ENCODE measurements around the gene VPS35. TPM values are rescaled to one million over a fixed set of nuclear protein-coding genes. Genes with fewer than 3 reads are reported as not detected.

Gene VPS35
- total RNA-seq, 1 donor from 2014 or later = 63.3 TPM

DNA sequence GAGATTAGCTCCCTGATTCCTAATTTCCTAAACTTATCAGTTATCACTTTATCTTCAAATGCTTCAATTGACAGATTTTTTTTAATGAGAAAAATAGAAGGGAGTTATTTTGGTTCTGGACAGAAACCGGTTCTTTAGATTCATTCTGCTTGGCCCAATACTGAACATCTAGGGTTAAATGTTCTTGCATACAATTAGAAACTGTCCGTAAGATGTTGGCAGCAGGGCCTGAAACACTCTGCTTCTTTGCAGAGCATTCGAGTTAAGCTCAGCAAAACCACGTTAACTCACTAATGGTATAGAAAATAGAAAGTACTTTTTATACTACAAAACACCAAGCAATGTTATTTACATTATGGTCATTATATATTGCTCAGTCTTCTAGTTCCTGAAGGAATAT, 75.0 kb downstream of the VPS35 start:
- no peak for DNase-seq (ENCODE audit: extremely low spot score in 2 of 2)
- H3K36me3 ChIP-seq = no peaks in the 10 kb centered on the region
- H3K27me3 ChIP-seq = no peaks in the 10 kb centered on the region
- H3K4me3 ChIP-seq = no peak overlapping the region
- TF ChIP-seq POLR2A (IDR thresholded peaks at IDR 0.05) = no peak
- H3K9me3 ChIP-seq = no peaks in the 10 kb centered on the region
- no peak overlapping the region for H3K27ac ChIP-seq
- no peaks in the 10 kb centered on the region for H3K4me1 ChIP-seq
- intact Hi-C loops (cut with DNase I) = no loop called here

DNA sequence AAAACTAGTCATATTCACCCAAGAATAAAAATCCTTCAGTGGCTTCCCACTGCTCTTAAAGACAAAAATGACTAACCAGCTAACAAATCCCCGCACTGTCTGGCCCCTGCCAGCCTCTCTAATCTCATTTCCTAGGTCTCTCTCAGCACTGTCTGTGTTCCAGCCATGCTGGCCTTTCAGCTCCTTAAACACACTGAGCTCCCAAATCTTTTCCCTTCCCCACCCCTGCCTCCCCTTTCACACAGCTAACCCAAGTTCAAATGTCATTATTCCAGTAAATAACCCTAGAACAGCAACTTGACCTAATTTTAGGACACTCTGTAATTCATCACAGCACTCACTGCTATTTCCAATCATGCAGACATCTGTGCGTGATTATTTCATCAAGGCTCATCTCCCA, 75.6 kb downstream of the VPS35 start:
- H3K27ac ChIP-seq = no peak overlapping the region
- H3K4me1 ChIP-seq = no peaks in the 10 kb centered on the region
- no peak overlapping the region for H3K4me3 ChIP-seq
- intact Hi-C loops (cut with DNase I) = no loop called here
- no peaks in the 10 kb centered on the region for H3K36me3 ChIP-seq
- TF ChIP-seq POLR2A (IDR thresholded peaks at IDR 0.05) = no peak
- TF ChIP-seq POLR2AphosphoS5 (IDR thresholded peaks at IDR 0.05; ENCODE audit: insufficient read depth in 1 of 2, low read depth in 1 of 2) = no peak
- TF ChIP-seq, protein P1, sequence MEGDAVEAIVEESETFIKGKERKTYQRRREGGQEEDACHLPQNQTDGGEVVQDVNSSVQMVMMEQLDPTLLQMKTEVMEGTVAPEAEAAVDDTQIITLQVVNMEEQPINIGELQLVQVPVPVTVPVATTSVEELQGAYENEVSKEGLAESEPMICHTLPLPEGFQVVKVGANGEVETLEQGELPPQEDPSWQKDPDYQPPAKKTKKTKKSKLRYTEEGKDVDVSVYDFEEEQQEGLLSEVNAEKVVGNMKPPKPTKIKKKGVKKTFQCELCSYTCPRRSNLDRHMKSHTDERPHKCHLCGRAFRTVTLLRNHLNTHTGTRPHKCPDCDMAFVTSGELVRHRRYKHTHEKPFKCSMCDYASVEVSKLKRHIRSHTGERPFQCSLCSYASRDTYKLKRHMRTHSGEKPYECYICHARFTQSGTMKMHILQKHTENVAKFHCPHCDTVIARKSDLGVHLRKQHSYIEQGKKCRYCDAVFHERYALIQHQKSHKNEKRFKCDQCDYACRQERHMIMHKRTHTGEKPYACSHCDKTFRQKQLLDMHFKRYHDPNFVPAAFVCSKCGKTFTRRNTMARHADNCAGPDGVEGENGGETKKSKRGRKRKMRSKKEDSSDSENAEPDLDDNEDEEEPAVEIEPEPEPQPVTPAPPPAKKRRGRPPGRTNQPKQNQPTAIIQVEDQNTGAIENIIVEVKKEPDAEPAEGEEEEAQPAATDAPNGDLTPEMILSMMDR (IDR thresholded peaks at IDR 0.05) = no peak
- no peak for DNase-seq (ENCODE audit: extremely low spot score in 2 of 2)
- no peaks in the 10 kb centered on the region for H3K27me3 ChIP-seq
- H3K9me3 ChIP-seq = no peaks in the 10 kb centered on the region

DNA sequence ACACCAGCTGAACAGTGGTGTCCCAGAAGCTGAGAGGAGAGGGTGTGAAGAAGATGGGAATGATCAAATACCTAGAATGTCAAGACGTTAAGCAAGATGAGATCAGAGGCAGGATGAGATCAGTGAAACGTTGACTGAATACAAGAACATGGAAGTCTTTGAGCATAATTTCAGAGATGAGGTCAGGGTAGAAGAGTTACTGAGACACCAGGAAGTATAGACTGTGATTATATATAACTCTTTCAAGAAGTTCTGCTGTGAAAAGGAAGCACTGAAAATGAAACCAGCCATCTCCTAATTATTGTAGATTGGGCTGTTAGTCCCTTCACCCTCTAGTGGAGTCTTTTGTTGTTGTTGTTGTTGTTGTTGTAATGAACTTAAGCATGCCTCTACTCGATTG, 76.9 kb downstream of the VPS35 start:
- TF ChIP-seq, protein P1 (IDR thresholded peaks at IDR 0.05) = no peak
- TF ChIP-seq POLR2A (IDR thresholded peaks at IDR 0.05) (no peak), POLR2AphosphoS5 (IDR thresholded peaks at IDR 0.05; ENCODE audit: insufficient read depth in 1 of 2, low read depth in 1 of 2) (no peak)
- intact Hi-C loops (cut with DNase I) = no loop called here
- Histone ChIP-seq H3K9me3 (no peaks in the 10 kb centered on the region), H3K4me3 (no peak overlapping the region), H3K27me3 (no peaks in the 10 kb centered on the region), H3K36me3 (no peaks in the 10 kb centered on the region), H3K4me1 (no peaks in the 10 kb centered on the region), H3K27ac (no peak overlapping the region)
- no peak for DNase-seq (ENCODE audit: extremely low spot score in 2 of 2)

DNA sequence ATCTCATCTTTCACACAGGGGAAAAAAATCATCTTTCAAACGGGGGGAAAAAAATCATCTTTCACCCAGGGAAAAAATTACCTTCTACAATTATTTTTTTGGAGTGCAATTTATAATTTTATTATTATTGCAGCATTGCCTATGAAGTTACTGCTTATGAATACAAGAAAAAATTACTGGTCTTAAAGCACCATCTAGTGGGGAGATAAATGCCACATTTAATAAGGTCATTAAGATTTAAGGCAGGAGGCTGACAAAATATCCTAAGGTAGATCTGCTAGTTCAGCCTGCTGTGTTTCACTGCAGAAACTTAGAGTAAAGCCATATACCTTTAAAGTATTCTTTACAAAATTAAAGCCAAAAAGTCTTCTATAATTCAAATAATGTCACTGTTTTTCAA, 81.4 kb downstream of the VPS35 start:
- DNase-seq (ENCODE audit: extremely low spot score in 2 of 2) = no peak
- no peak for TF ChIP-seq POLR2A (IDR thresholded peaks at IDR 0.05)
- TF ChIP-seq, protein P1 (IDR thresholded peaks at IDR 0.05) = peak in 1 of 3 experiments; percentile 12
- intact Hi-C loops (cut with DNase I) = no loop called here
- H3K27ac ChIP-seq = no peak overlapping the region
- no peaks in the 10 kb centered on the region for H3K36me3 ChIP-seq
- H3K4me3 ChIP-seq = no peak overlapping the region
- no peaks in the 10 kb centered on the region for H3K4me1 ChIP-seq
- no peaks in the 10 kb centered on the region for H3K27me3 ChIP-seq
- no peaks in the 10 kb centered on the region for H3K9me3 ChIP-seq

DNA sequence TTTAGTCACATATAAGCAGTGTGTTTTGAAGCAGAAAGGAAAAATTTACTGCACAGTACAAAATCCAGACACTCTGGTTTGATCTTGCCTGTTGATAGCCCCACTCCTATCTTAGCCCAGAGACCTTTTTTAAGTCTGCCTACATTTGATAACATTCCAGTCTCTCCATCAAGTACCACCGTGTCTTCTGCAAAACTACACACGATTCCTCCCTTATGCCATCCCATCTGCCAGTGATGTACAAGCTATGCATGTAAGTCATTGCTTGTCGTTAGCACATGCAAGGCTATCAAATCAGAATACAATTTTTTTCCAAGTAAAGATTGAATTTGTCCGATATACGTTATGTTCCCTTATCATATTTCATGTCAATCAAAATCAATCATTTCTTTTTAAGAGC, 82.7 kb downstream of the VPS35 start:
- intact Hi-C loops (cut with DNase I) = no loop called here
- no peaks in the 10 kb centered on the region for H3K27me3 ChIP-seq

More for the DNA sequence above, 82.7 kb downstream of the VPS35 start:
- no peaks in the 10 kb centered on the region for H3K4me1 ChIP-seq
- no peak overlapping the region for H3K4me3 ChIP-seq
- H3K9me3 ChIP-seq = no peaks in the 10 kb centered on the region
- TF ChIP-seq POLR2AphosphoS5 (IDR thresholded peaks at IDR 0.05; ENCODE audit: insufficient read depth in 1 of 2, low read depth in 1 of 2) = no peak
- TF ChIP-seq, protein P1 (IDR thresholded peaks at IDR 0.05) = no peak
- no peak for TF ChIP-seq POLR2A (IDR thresholded peaks at IDR 0.05)
- DNase-seq (ENCODE audit: extremely low spot score in 2 of 2) = no peak
- H3K36me3 ChIP-seq = no peaks in the 10 kb centered on the region
- no peak overlapping the region for H3K27ac ChIP-seq

Other genes starting within 250 kb of the VPS35 start
- gene SHCBP1, start 67.8 kb downstream of the VPS35 start, total RNA-seq = 0.74 TPM
- 2.2 TPM for gene ORC6, start 481 bp upstream of the VPS35 start, total RNA-seq
- gene MYLK3, start 59.2 kb upstream of the VPS35 start, total RNA-seq = 0.25 TPM
- gene C16orf87, start 142.0 kb upstream of the VPS35 start, total RNA-seq = 7.9 TPM
- 18.4 TPM for gene GPT2, start 195.2 kb upstream of the VPS35 start, total RNA-seq

Measured in vagina (tissue), 2 donors.